Measurements from ENCODE around the gene KHSRP. TPM values are rescaled to one million over a fixed set of nuclear protein-coding genes. Genes with fewer than 3 reads are reported as not detected.

KHSRP gene
- total and polyA plus RNA-seq, 10 of the 15 experiments (the other 5 are each of a cell fraction or from before 2014, with no cell fraction given): 4.8 to 440 (median 82.0) TPM

GRCh38 chr19:6415591-6416190, 8.9 kb downstream of the KHSRP start:
- Histone ChIP-seq H3K79me2 (ENCODE audit: control insufficient read depth, insufficient read depth, low read length) (peaks cover 11% of the 10 kb centered on the region), H4K20me1 (ENCODE audit: control insufficient read depth, insufficient read depth) (peaks cover 8% of the 10 kb centered on the region; the same call in 1 of the 2 replicates), H3K4me2 (ENCODE audit: control insufficient read depth, insufficient read depth) (no peak overlapping the region), H3K27me3 (replicated peaks in 1 of 2; ENCODE audit: control insufficient read depth in 2 of 2, insufficient read depth in 2 of 2, low read length in 1 of 2) (no peaks in the 10 kb centered on the region), H3K36me3 (ENCODE audit: control insufficient read depth in 2 of 2, insufficient read depth in 2 of 2, low read length in 1 of 2) (peaks cover 27 to 52% of the 10 kb centered on the region in 2 experiments), H3K4me1 (ENCODE audit: control insufficient read depth, insufficient read depth, low read length) (no peaks in the 10 kb centered on the region), H3K9ac (ENCODE audit: control insufficient read depth, insufficient read depth, low read length) (no peak overlapping the region), H3K9me3 (replicated peaks; ENCODE audit: control insufficient read depth, insufficient read depth, low read length) (no peaks in the 10 kb centered on the region), H3K4me3 (no peak overlapping the region), H3K27ac (ENCODE audit: control insufficient read depth, insufficient read depth) (no peak overlapping the region), H2AFZ (ENCODE audit: control insufficient read depth, low read depth, low read length) (no peak overlapping the region)
- ChIA-PET SMC1A (ENCODE audit: uncharacterized antibody, unreplicated experiment) (no interaction called here), RAD21 (ENCODE audit: unreplicated experiment) (no interaction called here), CTCF (no interaction called here), POLR2A (no interaction called here)
- DNase-seq (ENCODE audit: low read depth, low spot score) (no peak), FAIRE-seq (no peak), ATAC-seq (no peak)
- no TSS peak for BruUV-seq (replicated peaks)
- intact Hi-C loops (cut with micrococcal nuclease; ENCODE audit: unreplicated experiment) (no loop called here), in situ Hi-C loops (cut with MboI) (no loop called here)
- TF ChIP-seq RB1 (IDR thresholded peaks at IDR 0.05; ENCODE audit: borderline replicate concordance) (no peak), POLR2A (IDR thresholded peaks at IDR 0.05; ENCODE audit: low read depth, low read length) (peak; percentile 41; the same call in 1 of the 2 replicates)
- 98% methylated on average over 30 of the region's 32 CpGs for WGBS (ENCODE audit: insufficient coverage, insufficient replicate concordance, low lambda C conversion rate, missing lambda C conversion rate)

DNA sequence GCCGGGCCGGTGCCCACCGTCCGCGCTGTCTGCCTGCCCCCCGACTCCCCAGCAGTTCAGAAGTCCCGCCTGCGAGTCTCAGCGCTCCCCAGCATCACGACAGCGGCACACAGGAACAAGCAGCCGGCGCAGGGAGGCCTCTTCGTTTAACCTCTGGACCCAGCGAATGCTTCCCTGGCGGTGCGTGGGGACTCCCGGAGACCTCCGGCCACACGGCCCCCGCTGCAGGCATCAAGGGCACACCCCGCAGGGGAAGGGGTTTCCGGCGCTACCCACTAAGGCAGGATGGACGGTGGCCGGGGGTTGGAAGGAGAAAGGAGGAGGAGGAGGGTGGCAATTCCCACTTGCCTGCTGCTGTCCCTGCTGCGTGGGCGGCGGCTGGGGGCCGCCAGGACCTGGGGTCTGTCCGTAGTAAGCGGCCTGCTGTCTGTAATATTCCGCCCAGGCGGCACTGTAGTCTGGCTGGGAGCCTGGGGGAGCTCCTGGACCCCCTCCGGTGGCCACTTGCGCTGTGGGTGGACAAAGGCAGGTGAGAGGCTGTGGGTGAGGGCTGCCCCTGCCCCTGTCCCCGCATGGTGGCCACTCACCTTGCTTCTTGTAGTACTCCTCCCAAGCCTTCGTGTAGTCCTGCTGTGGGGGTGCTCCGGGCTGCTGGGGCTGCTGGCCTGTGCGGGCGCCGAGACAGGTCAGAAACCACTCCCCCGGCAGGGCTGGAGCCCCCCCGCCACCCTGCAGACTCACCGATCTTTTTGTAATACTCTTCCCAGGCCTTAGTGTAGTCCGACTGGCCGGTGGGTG, 9.6 kb downstream of the KHSRP start:
- no peak for ATAC-seq
- H3K4me3 ChIP-seq: no peak overlapping the region
- FAIRE-seq: no peak
- WGBS (ENCODE audit: insufficient coverage, insufficient replicate concordance, low lambda C conversion rate, missing lambda C conversion rate): 94% methylated on average over 47 of the region's 47 CpGs
- intact Hi-C loops (cut with micrococcal nuclease; ENCODE audit: unreplicated experiment) (no loop called here), in situ Hi-C loops (cut with MboI) (no loop called here)
- H3K27ac ChIP-seq (ENCODE audit: control insufficient read depth, insufficient read depth): no peak overlapping the region
- no peaks in the 10 kb centered on the region for H3K4me1 ChIP-seq (ENCODE audit: control insufficient read depth, insufficient read depth, low read length)
- no peak for TF ChIP-seq STAT1 (conservative IDR thresholded peaks at IDR 0.05)
- TF ChIP-seq POLR2A (IDR thresholded peaks at IDR 0.05; ENCODE audit: low read depth, low read length): peak; percentile 18; the same call in 1 of the 2 replicates
- H3K36me3 ChIP-seq (ENCODE audit: control insufficient read depth in 2 of 2, insufficient read depth in 2 of 2, low read length in 1 of 2): peaks cover 22 to 45% of the 10 kb centered on the region in 2 experiments; a peak in 3 of 4 replicates
- H3K9me3 ChIP-seq (replicated peaks; ENCODE audit: control insufficient read depth, insufficient read depth, low read length): no peaks in the 10 kb centered on the region
- no TSS peak for BruUV-seq (replicated peaks)
- DNase-seq (ENCODE audit: low read depth, low spot score): no peak
- ChIA-PET POLR2A (no interaction called here), SMC1A (ENCODE audit: uncharacterized antibody, unreplicated experiment) (no interaction called here), CTCF (no interaction called here), RAD21 (ENCODE audit: unreplicated experiment) (no interaction called here)
- no peak overlapping the region for H3K4me2 ChIP-seq (ENCODE audit: control insufficient read depth, insufficient read depth)
- no peak overlapping the region for H2AFZ ChIP-seq (ENCODE audit: control insufficient read depth, low read depth, low read length)
- no peak overlapping the region for H3K9ac ChIP-seq (ENCODE audit: control insufficient read depth, insufficient read depth, low read length)
- H3K27me3 ChIP-seq (replicated peaks in 1 of 2; ENCODE audit: control insufficient read depth in 2 of 2, insufficient read depth in 2 of 2, low read length in 1 of 2): no peaks in the 10 kb centered on the region
- peaks cover 5% of the 10 kb centered on the region for H3K79me2 ChIP-seq (ENCODE audit: control insufficient read depth, insufficient read depth, low read length)
- peaks cover 7% of the 10 kb centered on the region; the same call in 1 of the 2 replicates for H4K20me1 ChIP-seq (ENCODE audit: control insufficient read depth, insufficient read depth)

All from GM12878 (cell line).